Erythroblast (primary cell): ENCODE measurements around the gene NR0B2.

Experiments
- DNase-seq, 2 experiments: peaks; one replicate each; lab custom pipeline; 2025; lab: John Stamatoyannopoulos, UW
- GATA1 ChIP-seq: IDR thresholded peaks from 2 replicates; pipeline ENCODE4 v1.6.1; 2011; ENCODE audit warnings: low read depth, mild to moderate bottlenecking, control low read depth, low read length, moderate library complexity
- POLR2A ChIP-seq: IDR thresholded peaks from 2 replicates; pipeline ENCODE4 v1.6.1; 2011; ENCODE audit warnings: mild to moderate bottlenecking, low read length

The NR0B2 gene

DNA sequence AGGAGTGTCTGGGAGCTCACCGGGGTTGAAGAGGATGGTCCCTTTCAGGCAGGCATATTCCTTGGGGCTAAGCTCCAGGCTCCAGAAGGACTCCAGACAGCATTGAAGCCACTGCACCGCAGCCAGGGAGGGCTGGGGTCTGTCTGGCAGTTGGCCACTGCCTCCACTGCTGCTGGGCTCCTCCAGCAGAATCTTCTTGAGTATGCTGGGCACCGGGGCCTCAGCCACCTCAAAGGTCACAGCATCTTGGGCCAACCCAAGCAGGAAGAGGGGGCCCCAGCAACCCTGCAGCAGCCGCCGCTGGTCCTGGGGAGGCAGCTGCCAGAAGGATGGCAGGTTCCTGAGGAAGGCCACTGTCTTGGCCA, 404 bp downstream of the NR0B2 start:
- TF ChIP-seq GATA1 (no peak), POLR2A (no peak)
- no peak for DNase-seq

- TF ChIP-seq POLR2A, result no peak
- no peak for TF ChIP-seq GATA1
- DNase-seq, result no peak
Measured at GRCh38 chr1:26912147-26912490, 1.7 kb downstream of the NR0B2 start.

GRCh38 chr1:26911399-26912146, 2.2 kb downstream of the NR0B2 start:
- DNase-seq, result no peak
- TF ChIP-seq POLR2A, result no peak
- TF ChIP-seq GATA1, result no peak

GRCh38 chr1:26910343-26911160, 3.2 kb downstream of the NR0B2 start:
- no peak for DNase-seq

GRCh38 chr1:26909951-26910342, 3.8 kb downstream of the NR0B2 start:
- DNase-seq, result no peak
- TF ChIP-seq GATA1, result no peak
- TF ChIP-seq POLR2A, result no peak

More at GRCh38 chr1:26910343-26911160, 3.2 kb downstream of the NR0B2 start:
- TF ChIP-seq GATA1, result no peak

GRCh38 chr1:26907071-26907917, 6.5 kb downstream of the NR0B2 start:
- DNase-seq, result no peak

GRCh38 chr1:26900815-26901511, 12.8 kb downstream of the NR0B2 start:
- TF ChIP-seq POLR2A (no peak), GATA1 (no peak)
- DNase-seq, result no peak

More at GRCh38 chr1:26907071-26907917, 6.5 kb downstream of the NR0B2 start:
- TF ChIP-seq GATA1 (no peak), POLR2A (no peak)

GRCh38 chr1:26900001-26900814, 13.6 kb downstream of the NR0B2 start, which contains the start of gene GPATCH3:
Gene GPATCH3 (minus strand): TSS chr1:26900467. CDS start chr1:26900442, 25 bp downstream.
- DNase-seq, result peak; percentile 92 to 96
- TF ChIP-seq POLR2A (peak; percentile 93), GATA1 (no peak)

- no peak for TF ChIP-seq POLR2A
- no peak for TF ChIP-seq GATA1
- no peak for DNase-seq
Measured at GRCh38 chr1:26897351-26897750, 16.4 kb downstream of the NR0B2 start.

DNA sequence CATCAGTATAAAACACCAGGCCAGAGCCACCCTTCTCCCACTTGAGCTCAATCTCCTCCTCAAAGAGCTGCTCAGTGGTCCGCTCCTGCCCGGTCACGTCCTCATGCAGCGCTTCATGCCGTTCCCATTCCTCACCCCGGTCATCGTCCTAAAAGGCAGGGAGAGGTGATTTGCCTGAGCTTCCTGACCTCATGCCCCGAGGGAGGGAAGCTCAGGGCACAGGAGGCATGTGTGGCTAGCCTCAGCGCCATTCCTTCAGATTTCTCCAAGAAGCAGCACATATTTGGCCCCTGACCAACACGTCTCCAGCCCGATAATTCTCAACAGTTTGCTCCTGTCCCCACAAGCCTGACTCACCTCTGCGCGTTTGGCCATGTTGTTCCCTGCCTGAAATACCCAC, 19.5 kb downstream of the NR0B2 start:
- TF ChIP-seq GATA1 (no peak), POLR2A (no peak)
- no peak for DNase-seq

DNA sequence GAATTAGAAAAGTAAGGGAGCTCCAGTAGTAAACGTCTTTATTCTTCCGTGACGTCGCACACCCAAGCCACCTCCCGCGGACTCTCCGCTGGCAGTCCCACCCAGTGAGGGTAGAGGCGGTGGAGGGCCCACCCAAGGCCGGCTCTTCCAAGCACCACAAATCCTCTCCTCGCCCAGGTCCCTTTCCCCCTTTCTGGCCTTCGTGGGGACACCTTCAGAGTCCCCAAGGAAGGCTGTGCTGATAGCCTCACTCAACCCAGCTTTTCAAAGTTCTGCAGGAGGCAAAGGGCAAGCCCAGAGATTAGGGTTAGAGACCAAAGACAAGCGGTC, 23.3 kb downstream of the NR0B2 start:
- TF ChIP-seq POLR2A (no peak), GATA1 (no peak)
- DNase-seq, result no peak

GRCh38 chr1:26889551-26890466, 24.0 kb downstream of the NR0B2 start, which contains the start of gene GPN2:
Gene GPN2 (minus strand): TSS chr1:26890283. CDS start chr1:26890096, 187 bp downstream.
- TF ChIP-seq GATA1, result no peak
- TF ChIP-seq POLR2A, result peak; percentile 96
- DNase-seq, result peak; percentile 92 to 93
